ENCODE results near the gene SATB2.
A peak's percentile ranks its signal among the peaks of the same experiment; 100 is the strongest.

- TF ChIP-seq CTCF (conservative IDR thresholded peaks at IDR 0.05 in 1 of 2, IDR thresholded peaks at IDR 0.05 in 1 of 2; ENCODE audit: low read depth in 1 of 2, low read length in 2 of 2) (no peak), EZH2 (IDR thresholded peaks at IDR 0.05; ENCODE audit: low read length, missing control alignments) (peak; percentile 92)
Observed at GRCh38 chr2:199470672-199471442, 13.1 kb upstream of the SATB2 start.

Measured in fibroblast of lung (primary cell).